NCI-H2171 (cell line): Measurements from ENCODE around the gene C11orf16.
A peak's percentile ranks its signal among the peaks of the same experiment; 100 is the strongest.
"Not testable (repeated sequence)": the region's sequence is repeated elsewhere in the genome, so short reads cannot be mapped to it uniquely, and the experiment has no call there.

Source experiments
- DNase-seq: peaks from one replicate; lab custom pipeline; 2025; lab: John Stamatoyannopoulos, UW

The C11orf16 gene

DNA sequence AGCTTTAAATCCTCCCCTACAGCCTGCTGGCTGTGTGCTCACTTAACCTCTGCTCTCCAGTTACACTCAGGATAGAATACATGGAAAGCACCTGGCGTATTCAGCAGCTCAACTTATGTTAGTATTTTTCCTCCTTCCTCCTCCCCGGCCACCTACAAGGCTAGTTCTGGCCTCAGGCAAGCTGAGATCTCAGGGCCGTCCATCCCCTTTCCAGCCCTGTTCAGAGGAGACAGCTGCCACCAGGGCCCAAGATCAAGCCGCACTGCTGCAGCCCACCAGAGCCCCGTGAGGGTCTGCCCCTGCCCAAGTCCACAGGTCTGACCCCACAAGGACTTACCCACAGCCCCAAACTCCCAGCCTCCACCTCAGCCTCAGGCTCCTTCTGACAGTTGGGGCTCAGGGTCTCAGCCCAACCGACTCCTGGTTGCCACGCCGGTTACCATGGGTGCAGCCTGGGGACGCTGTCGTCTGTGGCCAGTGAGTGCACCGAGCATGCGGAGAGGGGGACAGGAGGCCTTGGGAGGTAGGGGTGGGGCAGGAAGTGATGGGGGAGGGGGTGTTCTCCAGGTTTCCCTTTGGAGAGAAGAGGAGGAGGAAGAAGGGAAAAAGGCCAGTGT, at the start of gene C11orf16:
TSS of gene C11orf16 (minus strand) at position 384 of the 617 bp plus-strand sequence. CDS start 639 bp downstream, outside the sequence.
- DNase-seq = no peak

GRCh38 chr11:8980485-8980884, 47.7 kb upstream of the C11orf16 start:
- DNase-seq = no peak

DNA sequence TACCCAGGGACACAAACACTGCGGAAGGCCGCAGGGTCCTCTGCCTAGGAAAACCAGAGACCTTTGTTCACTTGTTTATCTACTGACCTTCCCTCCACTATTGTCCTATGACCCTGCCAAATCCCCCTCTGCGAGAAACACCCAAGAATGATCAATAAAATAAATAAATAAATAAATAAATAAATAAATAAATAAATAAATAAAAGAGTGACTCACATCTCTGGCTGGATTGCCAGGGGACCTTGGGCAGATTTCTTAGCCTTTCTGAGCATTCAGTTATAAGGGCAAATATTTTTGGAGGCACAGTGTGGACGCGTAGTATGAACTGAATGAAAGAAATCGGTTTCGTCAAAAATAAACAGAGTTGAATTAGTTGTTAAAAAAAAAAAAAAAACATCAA, 46.6 kb upstream of the C11orf16 start:
- not testable (repeated sequence) for DNase-seq

DNA sequence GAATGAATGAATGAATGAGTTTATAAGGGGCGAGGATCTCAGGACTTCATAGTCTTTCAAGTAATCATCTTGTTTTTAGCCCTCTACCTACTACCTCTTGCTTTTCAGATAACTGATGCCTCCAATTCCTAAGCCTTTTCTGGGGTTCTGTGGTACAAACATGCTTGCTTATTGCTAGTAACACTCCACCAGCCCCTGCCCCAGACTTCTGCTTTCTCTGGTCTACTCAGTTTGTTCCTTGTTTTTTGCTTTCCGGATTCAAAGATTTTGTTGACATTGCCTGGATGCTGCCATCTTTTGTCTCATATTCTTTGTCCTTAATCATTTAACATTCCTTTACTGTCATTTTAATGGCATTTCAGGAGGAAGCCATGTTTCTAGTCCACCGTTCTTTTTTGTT, 40.4 kb upstream of the C11orf16 start:
- no peak for DNase-seq

GRCh38 chr11:8971924-8972316, 39.2 kb upstream of the C11orf16 start:
- DNase-seq = no peak

- DNase-seq = no peak
Measured at GRCh38 chr11:8971196-8971923, 38.6 kb upstream of the C11orf16 start.

DNA sequence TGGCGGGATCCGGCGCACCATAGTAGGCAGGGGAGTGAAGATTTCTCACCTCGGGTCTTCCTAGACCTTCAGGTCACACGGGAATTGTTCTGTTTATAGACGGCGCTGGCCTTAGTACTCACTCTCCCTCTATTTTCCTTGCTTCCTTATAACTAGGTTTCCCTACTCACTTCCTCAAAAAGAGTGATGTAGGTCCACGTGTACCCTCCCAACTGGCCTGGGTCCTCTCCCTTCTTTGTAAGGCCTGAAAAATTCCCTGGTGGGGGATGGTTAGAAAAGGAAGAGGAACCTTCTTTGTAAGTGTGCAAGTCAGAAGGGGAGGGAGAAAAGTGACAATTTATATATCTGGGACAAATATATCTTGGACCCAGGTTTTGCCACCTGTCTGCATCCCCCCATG, 34.4 kb upstream of the C11orf16 start:
- DNase-seq = no peak

- DNase-seq = peak; percentile 82
Measured at GRCh38 chr11:8964324-8965320, 31.9 kb upstream of the C11orf16 start, which contains the start of gene TMEM9B. Gene TMEM9B, minus strand, starts transcription at chr11:8964442. Its CDS starts 129 bp downstream, at chr11:8964313.

DNA sequence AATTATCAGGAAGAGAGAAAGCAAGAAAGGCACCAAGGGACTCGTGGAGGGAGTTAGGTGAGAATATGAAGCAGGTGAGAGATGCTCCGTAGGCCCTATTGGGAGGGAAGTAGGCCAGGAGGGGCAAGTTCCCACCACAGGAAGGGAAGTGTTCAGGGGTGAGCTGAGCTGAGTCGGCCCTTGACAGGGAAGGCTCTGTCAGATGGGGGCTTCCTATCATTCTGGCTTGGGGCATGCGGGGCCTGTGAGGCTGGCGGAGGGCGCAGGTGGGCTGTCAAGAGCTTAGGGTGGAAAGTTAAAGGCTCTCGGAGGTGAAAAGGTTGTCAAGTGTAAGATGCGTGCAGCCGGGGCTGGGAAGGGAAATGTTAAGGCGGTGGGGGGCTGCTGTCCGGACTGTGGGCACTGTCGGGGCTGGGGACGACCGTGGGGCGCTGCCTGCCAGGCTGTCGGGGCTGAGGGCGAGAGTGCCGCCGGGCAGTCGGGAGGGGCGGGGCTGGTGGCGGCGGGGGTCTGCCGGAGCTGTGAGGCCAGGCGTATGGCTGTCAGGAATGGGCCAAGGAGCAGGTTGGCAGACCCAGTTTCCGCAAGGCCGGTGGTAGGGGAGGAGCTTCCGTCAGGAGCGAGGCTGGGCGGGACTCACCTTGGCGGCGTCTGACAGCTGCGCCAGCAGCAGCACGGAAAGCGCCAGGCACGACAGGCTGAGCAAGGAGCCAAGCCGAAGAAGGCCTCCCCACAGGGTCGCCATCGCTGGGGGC, 31.0 kb upstream of the C11orf16 start:
- peak; percentile 82 for DNase-seq

DNA sequence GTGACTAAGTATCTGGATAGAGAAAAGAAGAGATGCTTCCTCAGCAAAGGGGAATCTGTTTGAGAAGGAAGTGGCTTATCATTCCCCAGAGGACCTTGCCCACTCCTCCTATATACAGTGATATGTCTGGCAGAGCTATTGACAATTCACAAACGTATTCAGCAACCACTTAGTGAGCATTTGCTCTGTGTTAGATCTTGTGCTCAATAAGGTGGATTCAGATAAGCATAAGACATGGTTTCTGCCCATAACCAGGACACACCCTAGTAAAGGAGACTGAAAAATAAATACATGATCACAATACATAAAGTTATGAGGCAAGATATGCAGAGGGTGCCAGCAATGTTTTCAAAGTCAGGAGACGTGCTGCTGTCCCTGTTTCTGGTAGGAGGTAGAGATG, 30.1 kb upstream of the C11orf16 start:
- DNase-seq = no peak

GRCh38 chr11:8961401-8961800, 28.7 kb upstream of the C11orf16 start:
- DNase-seq = no peak

GRCh38 chr11:8959546-8960166, 26.9 kb upstream of the C11orf16 start:
- DNase-seq = no peak

- DNase-seq = no peak
Measured at GRCh38 chr11:8956860-8957259, 24.1 kb upstream of the C11orf16 start.

DNA sequence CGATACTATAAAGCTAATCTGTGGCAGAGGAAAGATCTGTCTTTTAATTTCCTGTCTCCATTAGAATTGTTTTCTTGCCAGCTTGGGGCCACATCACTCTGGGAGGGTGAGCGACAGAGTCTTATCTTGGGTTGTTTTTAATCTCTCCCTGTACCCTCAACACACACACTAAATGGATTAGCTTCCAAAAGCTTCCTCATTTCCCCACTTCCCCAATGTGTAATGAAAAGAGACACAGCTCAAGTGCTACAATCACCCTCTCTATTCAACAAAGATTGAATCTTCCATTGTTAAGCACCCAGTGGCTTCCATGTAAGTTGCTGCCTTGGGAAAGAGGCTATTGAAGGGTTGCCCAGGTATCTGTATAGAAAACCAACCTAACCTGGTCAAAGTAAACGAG, 16.1 kb upstream of the C11orf16 start:
- no peak for DNase-seq

DNA sequence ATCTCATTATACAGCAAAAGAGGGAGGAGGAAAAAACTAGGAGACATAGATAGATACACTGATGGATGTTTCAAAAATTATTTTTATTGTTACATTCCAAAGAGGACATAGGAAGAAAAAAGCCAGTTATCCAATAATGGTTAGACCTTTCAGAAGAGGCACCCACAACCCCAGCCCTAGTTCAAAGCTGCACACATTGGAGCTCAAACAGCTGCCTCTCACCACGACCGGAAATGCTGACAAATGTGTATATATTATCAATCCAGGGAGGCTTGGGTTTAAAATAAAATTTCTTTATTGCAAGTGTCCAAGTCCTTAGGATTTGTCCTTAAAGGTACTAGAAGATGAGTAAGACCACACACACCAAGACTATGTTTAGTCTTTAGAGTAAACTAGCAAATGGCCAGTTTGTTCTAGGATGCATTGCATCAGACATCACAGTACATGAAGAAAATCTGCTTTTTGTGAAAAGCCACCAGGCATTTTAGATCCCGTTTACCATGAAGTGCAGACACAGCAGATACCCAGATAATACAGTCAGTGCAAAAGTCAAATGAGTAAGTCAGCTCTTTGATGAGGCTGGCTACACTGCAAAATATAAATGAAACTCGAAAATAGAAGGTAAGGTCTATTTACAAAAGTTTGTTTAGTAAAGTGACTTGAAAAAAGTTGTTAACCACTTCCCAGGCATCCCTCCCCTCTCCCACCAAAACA, 14.6 kb upstream of the C11orf16 start:
- DNase-seq = no peak

DNA sequence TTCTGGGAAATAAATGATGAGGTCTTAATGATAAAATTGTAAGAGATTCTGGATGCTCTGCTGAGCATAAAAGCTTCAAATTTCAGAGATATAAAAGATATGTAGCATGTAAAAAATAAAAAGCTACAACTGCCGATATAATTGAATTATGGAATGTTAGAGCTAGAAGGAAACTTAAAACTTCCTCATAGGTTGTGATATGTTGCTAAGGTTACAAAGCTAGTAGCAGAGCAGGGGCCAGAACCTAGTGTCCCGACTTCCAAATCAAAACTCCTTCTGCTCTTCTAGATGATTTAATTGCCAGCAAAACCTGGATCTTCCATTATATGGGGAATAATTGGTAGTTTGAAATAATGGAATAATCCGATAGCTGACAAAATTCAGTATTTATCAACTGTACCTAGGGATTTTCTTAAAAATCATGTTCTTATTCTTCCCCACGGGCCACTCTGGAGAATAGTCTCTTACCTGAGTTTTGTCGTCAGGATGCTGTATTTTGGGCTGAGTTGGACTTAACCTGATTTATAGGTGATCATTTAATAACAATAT, 9.8 kb upstream of the C11orf16 start, which contains the start of gene ASCL3:
TSS of gene ASCL3 (minus strand) at position 499 of the 549 bp plus-strand sequence. CDS start 4,855 bp downstream, outside the sequence.
- no peak for DNase-seq

GRCh38 chr11:8941341-8942103, 8.8 kb upstream of the C11orf16 start:
- DNase-seq = no peak

DNA sequence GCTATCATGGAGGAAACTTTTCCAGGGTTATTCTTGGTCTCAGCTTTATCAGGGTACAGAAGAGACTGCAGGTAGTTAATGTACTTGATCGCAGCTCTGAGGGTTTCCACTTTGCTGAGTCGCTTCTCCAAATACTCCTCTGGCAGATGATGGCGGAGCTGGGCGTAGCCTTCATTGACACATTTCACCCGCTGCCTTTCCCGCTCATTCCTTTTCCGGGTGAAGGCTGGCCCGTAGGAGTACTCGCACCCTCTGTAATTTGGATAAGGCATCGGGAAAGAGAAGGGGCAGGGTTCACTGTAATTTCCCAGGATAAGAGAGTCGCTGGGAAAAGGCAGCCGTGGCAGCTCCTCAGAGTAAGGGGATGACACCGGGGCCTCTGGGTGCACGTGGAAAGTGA, 4.9 kb upstream of the C11orf16 start:
- DNase-seq = no peak

GRCh38 chr11:8937159-8937558, 4.4 kb upstream of the C11orf16 start:
- no peak for DNase-seq
